Liver (tissue), 9 donors: ENCODE results near the gene PROK1. TPM values are rescaled to one million over a fixed set of nuclear protein-coding genes. Genes with fewer than 3 reads are reported as not detected.

Experiments
- DNase-seq: peaks from one replicate; pipeline ENCODE4 v3.0.0-alpha.2; 2017; ENCODE audit warnings: low spot score
- H3K27ac ChIP-seq, 2 donors: one replicate each; pipeline ENCODE4 v1.7.0; 2013; ENCODE audit warnings: inconsistent platforms in 2 of 2, low read length in 2 of 2, control low read depth in 1 of 2, low read depth in 1 of 2, mild to moderate bottlenecking in 1 of 2
- H3K27me3 ChIP-seq, 4 donors: one replicate each; pipeline versions ENCODE4 v1.6.1 to v1.7.0; 2013; ENCODE audit warnings: low read length in 3 of 4, inconsistent platforms in 1 of 4, mild to moderate bottlenecking in 1 of 4, moderate library complexity in 1 of 4; ENCODE audit not compliant: control insufficient read depth in 4 of 4, insufficient read depth in 4 of 4
- H3K36me3 ChIP-seq, 4 donors: one replicate each; pipeline versions ENCODE4 v1.6.1 to v1.7.0; 2013; ENCODE audit warnings: low read length in 3 of 4, mild to moderate bottlenecking in 3 of 4, low read depth in 1 of 4, moderate library complexity in 1 of 4; ENCODE audit not compliant: control insufficient read depth in 4 of 4, insufficient read depth in 3 of 4
- H3K4me1 ChIP-seq, 4 donors: one replicate each; pipeline versions ENCODE4 v1.6.1 to v1.7.0; 2013; ENCODE audit warnings: low read length in 3 of 4, mild to moderate bottlenecking in 3 of 4, moderate library complexity in 1 of 4; ENCODE audit not compliant: control insufficient read depth in 4 of 4, insufficient read depth in 4 of 4
- H3K4me3 ChIP-seq, 3 donors: one replicate each; pipeline versions ENCODE4 v1.6.1 to v1.7.0; 2013; ENCODE audit warnings: low read length in 3 of 3, control low read depth in 1 of 3, low read depth in 1 of 3, mild to moderate bottlenecking in 1 of 3
- H3K9ac ChIP-seq, 2 donors: one replicate each; pipeline ENCODE4 v1.7.0; 2013; ENCODE audit warnings: low read length in 2 of 2, mild to moderate bottlenecking in 2 of 2, moderate library complexity in 2 of 2, control low read depth in 1 of 2, low read depth in 1 of 2
- H3K9me3 ChIP-seq, 4 donors: one replicate each; pipeline versions ENCODE4 v1.6.1 to v1.7.0; 2013; ENCODE audit warnings: low read length in 3 of 4; ENCODE audit not compliant: control insufficient read depth in 4 of 4
- ATF3 ChIP-seq: IDR thresholded peaks from 2 replicates; pipeline ENCODE4 v1.6.1; 2016; ENCODE audit warnings: antibody characterized with exemption
- CTCF ChIP-seq: fragments of 150-350 bp; IDR thresholded peaks from 2 replicates; pipeline ENCODE4 v1.5.1; 2017; ENCODE audit warnings: improper control_type of control experiment, low read depth, low read length; ENCODE audit not compliant: missing input control
- EGR1 ChIP-seq, 2 donors: IDR thresholded peaks; 2 replicates each; pipeline ENCODE4 v1.6.1; 2016 to 2018; ENCODE audit warnings: antibody characterized with exemption in 2 of 2, low read depth in 2 of 2
- FOXA1 ChIP-seq: IDR thresholded peaks from 2 replicates; pipeline ENCODE4 v1.6.1; 2016; ENCODE audit warnings: antibody characterized with exemption
- FOXA2 ChIP-seq: IDR thresholded peaks from 2 replicates; pipeline ENCODE4 v1.6.1; 2016; ENCODE audit warnings: antibody characterized with exemption
- GABPA ChIP-seq, 2 donors: IDR thresholded peaks in 1 of 2; conservative IDR thresholded peaks in 1 of 2; 2 replicates each; pipeline ENCODE4 v1.6.1; 2016; ENCODE audit warnings: antibody characterized with exemption in 2 of 2, mild to moderate bottlenecking in 1 of 2, moderate library complexity in 1 of 2
- HNF4A ChIP-seq, 2 donors: conservative IDR thresholded peaks; 2 replicates each; pipeline ENCODE4 v1.6.1; 2016; ENCODE audit warnings: antibody characterized with exemption in 2 of 2, mild to moderate bottlenecking in 2 of 2
- HNF4G ChIP-seq: IDR thresholded peaks from 2 replicates; pipeline ENCODE4 v1.6.1; 2016; ENCODE audit warnings: antibody characterized with exemption
- JUND ChIP-seq, 2 donors: IDR thresholded peaks; 2 replicates each; pipeline ENCODE4 v1.6.1; 2016; ENCODE audit warnings: antibody characterized with exemption in 2 of 2
- MAX ChIP-seq: IDR thresholded peaks from 2 replicates; pipeline ENCODE4 v1.6.1; 2016; ENCODE audit warnings: antibody characterized with exemption
- NR2F2 ChIP-seq: IDR thresholded peaks from 2 replicates; pipeline ENCODE4 v1.6.1; 2016; ENCODE audit warnings: antibody characterized with exemption
- RAD21 ChIP-seq, 2 donors: IDR thresholded peaks; 2 replicates each; pipeline ENCODE4 v1.6.1; 2016; ENCODE audit warnings: antibody characterized with exemption in 2 of 2, mild to moderate bottlenecking in 2 of 2
- REST ChIP-seq: IDR thresholded peaks from 2 replicates; pipeline ENCODE4 v1.6.1; 2016; ENCODE audit warnings: antibody characterized with exemption, mild to moderate bottlenecking
- RXRA ChIP-seq, 2 donors: IDR thresholded peaks; 2 replicates each; pipeline ENCODE4 v1.6.1; 2017 to 2018; ENCODE audit warnings: antibody characterized with exemption in 2 of 2, mild to moderate bottlenecking in 1 of 2
- SP1 ChIP-seq: IDR thresholded peaks from 2 replicates; pipeline ENCODE4 v1.6.1; 2018; ENCODE audit warnings: antibody characterized with exemption, mild to moderate bottlenecking
- TAF1 ChIP-seq: conservative IDR thresholded peaks from 2 replicates; pipeline ENCODE4 v1.6.1; 2016; ENCODE audit warnings: antibody characterized with exemption, mild to moderate bottlenecking
- YY1 ChIP-seq: IDR thresholded peaks from 2 replicates; pipeline ENCODE4 v1.6.1; 2016; ENCODE audit warnings: antibody characterized with exemption, mild to moderate bottlenecking
- ZBTB33 ChIP-seq: IDR thresholded peaks from 2 replicates; pipeline ENCODE4 v1.6.1; 2016; ENCODE audit warnings: antibody characterized with exemption
- WGBS: extraction: QIAGEN DNeasy Blood & Tissue Kit; methylation state at CpG from one replicate; pipeline ENCODE4 v1.1.7; 2013; 5-methylcytosine and 5-hydroxymethylcytosine counted together
- polyA plus RNA-seq, 2 donors: library from polyadenylated mRNA; stranded (reverse) in 1 of 2; unstranded in 1 of 2; fragments of 200-250 nt in 1 of 2; fragments of >200 nt in 1 of 2; fragmentation: Nextera tagmentation in 1 of 2; extraction: Ambion mirVana in 1 of 2; gene quantifications; one replicate each; pipeline versions ENCODE4 v1.2.1 to v1.2.3, GENCODE V29; 2013 to 2015
- total RNA-seq, 2 donors: library from RNA; depleted of rRNA; stranded (reverse); fragments of >200 nt; gene quantifications; one replicate each; pipeline ENCODE4 v1.2.3, GENCODE V29; 2014
- donor health status: healthy.
- donor health status: healthy.
- donor health status: healthy.
- donor health status: healthy.
- donor health status: healthy.

PROK1 gene
- total and polyA plus RNA-seq, 4 donors: 0.03 TPM; not detected in 3

GRCh38 chr1:110443451-110443850 lies 7.5 kb upstream of the PROK1 start:
- H3K4me3 ChIP-seq: no peak overlapping the region
- TF ChIP-seq YY1: no peak
- no peak for TF ChIP-seq NR2F2
- no peak for TF ChIP-seq RAD21 (IDR thresholded peaks at IDR 0.05)
- TF ChIP-seq JUND (IDR thresholded peaks at IDR 0.05): no peak
- no peak for TF ChIP-seq CTCF
- TF ChIP-seq SP1: no peak
- TF ChIP-seq HNF4A (conservative IDR thresholded peaks at IDR 0.05): no peak
- TF ChIP-seq MAX: no peak
- TF ChIP-seq GABPA (IDR thresholded peaks at IDR 0.05 in 1 of 2, conservative IDR thresholded peaks at IDR 0.05 in 1 of 2): no peak
- no peak for TF ChIP-seq EGR1 (IDR thresholded peaks at IDR 0.05; ENCODE audit: low read depth in 2 of 2)
- TF ChIP-seq FOXA1: no peak
- TF ChIP-seq TAF1: no peak
- no peak for TF ChIP-seq REST
- no peak for TF ChIP-seq ATF3
- no peak for TF ChIP-seq FOXA2
- no peak for TF ChIP-seq ZBTB33
- TF ChIP-seq RXRA (IDR thresholded peaks at IDR 0.05): no peak
- no peak for TF ChIP-seq HNF4G
- no peaks in the 10 kb centered on the region for H3K9me3 ChIP-seq
- DNase-seq: no peak
- H3K27me3 ChIP-seq: no peaks in the 10 kb centered on the region
- H3K9ac ChIP-seq: no peak overlapping the region
- no peak overlapping the region for H3K27ac ChIP-seq
- H3K4me1 ChIP-seq: no peaks in the 10 kb centered on the region
- H3K36me3 ChIP-seq: no peaks in the 10 kb centered on the region
- WGBS: 87% methylated on average over 8 of the region's 8 CpGs
